LNCaP clone FGC (cell line): ENCODE results near the gene FSTL4.

ENCODE experiments used
- DNase-seq: peaks from one replicate; pipeline ENCODE4 v3.0.0-alpha.2; 2011; ENCODE audit warnings: low read depth
- H3K4me3 ChIP-seq: 2 replicates; pipeline ENCODE4 v1.5.1; 2011; ENCODE audit warnings: mild to moderate bottlenecking, low read depth, low read length, control low read depth
- TF ChIP-seq, protein P1 (sequence below): IDR thresholded peaks from 2 replicates; pipeline ENCODE4 v1.5.1; 2012; ENCODE audit warnings: mild to moderate bottlenecking; ENCODE audit not compliant: control insufficient read depth, insufficient read depth; ENCODE audit errors: extremely low read depth

The FSTL4 gene

DNA sequence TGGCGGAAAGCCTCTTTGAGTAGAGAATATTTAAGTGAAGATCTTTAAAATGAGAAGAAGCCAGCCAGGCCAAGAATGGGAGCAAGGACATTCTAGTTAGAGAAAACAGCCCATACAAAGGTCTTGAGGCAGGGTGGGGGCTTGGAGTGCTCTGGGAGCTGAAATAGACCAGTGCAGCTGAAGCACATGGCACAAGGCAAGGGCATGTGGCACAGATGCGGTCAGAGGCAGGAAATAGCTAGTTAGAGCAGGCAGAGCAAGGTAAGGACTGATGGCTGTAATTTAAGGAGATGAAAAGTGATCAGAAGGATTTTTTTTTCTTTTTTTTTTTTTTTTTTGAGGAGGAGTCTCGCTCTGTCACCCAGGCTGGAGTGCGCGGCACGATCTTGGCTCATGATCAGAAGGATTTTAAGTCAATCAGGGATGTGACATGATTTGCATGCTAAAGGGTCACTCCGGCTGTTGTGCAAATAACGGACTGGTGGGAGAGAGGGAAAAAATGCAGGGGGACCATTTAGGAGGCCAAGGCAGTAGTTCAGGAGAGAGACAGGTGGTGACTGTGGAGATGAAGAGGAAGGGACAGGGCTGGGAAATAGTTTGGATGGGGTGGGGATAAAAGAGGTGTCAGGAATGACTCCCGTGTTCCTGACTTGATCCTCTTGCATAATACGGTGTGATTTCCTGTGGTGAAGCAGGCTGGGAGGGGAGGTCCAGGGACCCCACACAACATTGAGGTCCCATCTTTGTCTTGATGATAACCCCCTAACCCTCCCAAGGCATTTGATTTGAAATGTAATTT, 352.9 kb downstream of the FSTL4 start:
- TF ChIP-seq, protein P1, sequence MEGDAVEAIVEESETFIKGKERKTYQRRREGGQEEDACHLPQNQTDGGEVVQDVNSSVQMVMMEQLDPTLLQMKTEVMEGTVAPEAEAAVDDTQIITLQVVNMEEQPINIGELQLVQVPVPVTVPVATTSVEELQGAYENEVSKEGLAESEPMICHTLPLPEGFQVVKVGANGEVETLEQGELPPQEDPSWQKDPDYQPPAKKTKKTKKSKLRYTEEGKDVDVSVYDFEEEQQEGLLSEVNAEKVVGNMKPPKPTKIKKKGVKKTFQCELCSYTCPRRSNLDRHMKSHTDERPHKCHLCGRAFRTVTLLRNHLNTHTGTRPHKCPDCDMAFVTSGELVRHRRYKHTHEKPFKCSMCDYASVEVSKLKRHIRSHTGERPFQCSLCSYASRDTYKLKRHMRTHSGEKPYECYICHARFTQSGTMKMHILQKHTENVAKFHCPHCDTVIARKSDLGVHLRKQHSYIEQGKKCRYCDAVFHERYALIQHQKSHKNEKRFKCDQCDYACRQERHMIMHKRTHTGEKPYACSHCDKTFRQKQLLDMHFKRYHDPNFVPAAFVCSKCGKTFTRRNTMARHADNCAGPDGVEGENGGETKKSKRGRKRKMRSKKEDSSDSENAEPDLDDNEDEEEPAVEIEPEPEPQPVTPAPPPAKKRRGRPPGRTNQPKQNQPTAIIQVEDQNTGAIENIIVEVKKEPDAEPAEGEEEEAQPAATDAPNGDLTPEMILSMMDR: no peak
- no peak overlapping the region for H3K4me3 ChIP-seq
- DNase-seq: no peak

DNA sequence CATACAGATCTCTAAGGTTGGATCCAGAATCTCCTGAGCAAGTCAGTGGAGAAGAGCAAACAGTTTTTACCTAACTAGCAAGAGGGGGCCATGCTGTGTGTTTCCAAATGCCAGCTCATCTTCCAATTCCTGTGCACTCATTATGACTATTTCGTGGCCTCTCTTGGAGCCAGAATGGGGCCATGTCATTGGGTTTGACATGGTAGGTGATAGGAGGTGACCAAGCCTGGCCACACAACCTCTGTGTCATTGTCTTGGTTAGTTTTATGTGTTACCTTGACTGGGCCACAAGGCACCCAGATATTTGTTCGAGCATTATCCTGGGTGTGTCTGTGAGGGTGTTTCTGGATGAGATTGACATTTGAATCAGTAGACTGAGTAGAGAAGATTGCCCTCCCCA, 354.4 kb downstream of the FSTL4 start:
- TF ChIP-seq, protein P1: no peak
- H3K4me3 ChIP-seq: no peak overlapping the region
- DNase-seq: no peak

GRCh38 chr5:133256276-133256675, 356.1 kb downstream of the FSTL4 start:
- H3K4me3 ChIP-seq: no peak overlapping the region
- DNase-seq: no peak
- TF ChIP-seq, protein P1: no peak

DNA sequence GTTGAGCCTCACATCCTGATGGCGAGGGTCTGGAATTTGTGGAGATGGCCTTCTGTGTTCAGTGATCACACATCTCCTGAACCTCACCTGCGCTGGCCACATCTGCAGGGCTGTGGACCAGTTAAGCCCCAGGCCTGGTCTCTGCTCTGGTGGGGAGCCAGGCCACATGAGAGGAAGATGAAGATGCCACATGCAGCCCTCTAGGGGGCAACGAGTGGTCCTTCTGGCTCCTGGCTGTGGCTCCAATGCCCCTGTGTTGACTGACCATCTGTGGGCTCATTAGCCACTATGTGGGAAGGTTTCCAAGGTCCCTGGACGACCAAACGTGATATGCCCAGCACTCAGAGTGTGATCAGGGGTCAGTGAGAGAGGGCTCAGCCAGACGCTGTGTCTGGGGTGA, 357.5 kb downstream of the FSTL4 start:
- TF ChIP-seq, protein P1: no peak
- no peak for DNase-seq
- no peak overlapping the region for H3K4me3 ChIP-seq

GRCh38 chr5:133253671-133254070, 358.7 kb downstream of the FSTL4 start:
- no peak for DNase-seq
- H3K4me3 ChIP-seq: no peak overlapping the region
- TF ChIP-seq, protein P1: no peak

- DNase-seq: no peak
- TF ChIP-seq, protein P1: no peak
- H3K4me3 ChIP-seq: no peak overlapping the region
Observed at GRCh38 chr5:133253070-133253469, 359.3 kb downstream of the FSTL4 start.

DNA sequence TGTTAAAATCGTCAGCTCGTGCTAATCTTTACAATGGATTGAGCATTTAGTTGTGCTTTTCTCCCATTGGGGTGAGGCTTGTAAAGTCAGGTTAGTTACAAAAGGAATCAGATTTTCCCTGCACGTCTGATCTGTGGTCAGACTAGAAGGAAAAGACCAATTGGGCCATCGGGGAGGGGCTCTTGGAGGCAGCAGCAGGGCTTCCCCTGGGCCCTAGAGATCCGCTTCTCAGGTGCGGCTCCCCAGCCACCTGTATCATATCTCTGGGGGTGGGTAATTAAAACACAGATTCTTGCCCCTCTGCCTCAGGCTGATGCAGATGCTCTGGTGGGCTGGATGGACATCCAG, 360.2 kb downstream of the FSTL4 start:
- H3K4me3 ChIP-seq: no peak overlapping the region
- no peak for DNase-seq
- TF ChIP-seq, protein P1: no peak
